ENCODE data around the gene ZNF318.

DNA sequence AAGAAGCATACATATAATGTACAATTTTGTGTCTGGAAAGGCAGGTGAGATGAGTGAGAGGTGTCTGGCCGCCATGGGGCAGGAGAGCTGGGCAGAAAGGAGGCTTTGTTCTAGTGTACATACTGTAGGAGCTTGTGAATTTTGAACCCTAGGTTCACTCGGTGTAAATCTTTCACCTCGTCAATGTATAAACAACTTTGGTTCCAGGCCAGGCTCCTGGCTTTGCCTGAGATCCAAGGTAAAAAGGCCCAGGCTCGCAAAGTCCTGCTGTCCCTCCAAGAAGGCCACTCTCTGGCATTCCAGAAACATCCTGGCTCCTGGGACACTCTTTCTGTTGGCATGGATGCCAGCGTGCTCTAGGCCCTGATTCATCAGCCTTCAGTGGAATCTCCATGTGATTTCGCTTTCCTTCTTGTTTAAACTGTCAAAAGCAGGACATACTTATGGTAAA lies 78.5 kb downstream of the ZNF318 start:
- TF ChIP-seq CTCF (IDR thresholded peaks at IDR 0.05; ENCODE audit: insufficient read depth, low read length, poor library complexity, severe bottlenecking), result no peak
- no peak for TF ChIP-seq EZH2phosphoT487 (conservative IDR thresholded peaks at IDR 0.05; ENCODE audit: low read length)
